22Rv1 (cell line): ENCODE measurements around the gene SLC26A2.

Source experiments
- ZFX ChIP-seq: fragments of 450-650 bp; IDR thresholded peaks from 2 replicates; pipeline ENCODE4 v1.6.1; 2017; ENCODE audit warnings: antibody characterized with exemption, borderline replicate concordance
- TF ChIP-seq, protein P1 (sequence below): fragments of 450-650 bp; IDR thresholded peaks from 2 replicates; pipeline ENCODE4 v1.5.1; 2017; ENCODE audit warnings: mild to moderate bottlenecking

DNA sequence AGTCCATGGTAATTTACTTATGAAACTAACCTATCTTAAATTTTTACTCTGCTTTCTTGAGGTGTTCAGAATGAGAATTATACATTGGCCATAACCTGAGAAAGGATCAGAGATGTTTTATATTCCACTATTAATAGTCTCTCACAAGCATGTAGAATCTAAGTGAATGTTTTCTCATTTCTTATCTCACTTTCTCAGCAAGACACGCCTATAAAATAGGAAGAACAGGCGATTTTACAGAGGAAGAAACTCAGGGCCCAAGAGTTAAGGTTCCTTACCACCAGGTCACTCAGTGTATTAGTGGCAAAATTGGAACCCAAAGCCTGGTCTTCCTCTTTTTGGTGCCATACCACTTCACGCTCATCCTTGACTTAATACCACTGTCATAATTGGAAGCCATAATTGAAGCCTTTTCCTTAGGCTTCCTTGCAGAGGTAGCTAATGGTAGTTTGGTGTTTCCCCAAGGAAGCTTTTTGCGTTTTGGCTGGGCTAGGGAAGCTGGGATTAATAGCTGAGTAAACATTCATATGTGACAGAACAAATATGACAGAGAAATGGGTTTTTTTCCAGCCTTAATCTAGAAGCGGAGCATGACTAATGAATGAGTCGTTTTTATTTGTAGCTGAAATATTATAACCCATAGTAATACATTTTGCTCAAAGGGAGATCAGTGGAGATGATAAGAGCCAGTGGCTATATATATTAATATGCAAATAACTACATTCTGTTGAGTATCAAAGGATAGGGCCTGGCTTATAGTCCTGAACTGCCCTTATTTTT lies 56.9 kb downstream of the SLC26A2 start:
- TF ChIP-seq, protein P1, sequence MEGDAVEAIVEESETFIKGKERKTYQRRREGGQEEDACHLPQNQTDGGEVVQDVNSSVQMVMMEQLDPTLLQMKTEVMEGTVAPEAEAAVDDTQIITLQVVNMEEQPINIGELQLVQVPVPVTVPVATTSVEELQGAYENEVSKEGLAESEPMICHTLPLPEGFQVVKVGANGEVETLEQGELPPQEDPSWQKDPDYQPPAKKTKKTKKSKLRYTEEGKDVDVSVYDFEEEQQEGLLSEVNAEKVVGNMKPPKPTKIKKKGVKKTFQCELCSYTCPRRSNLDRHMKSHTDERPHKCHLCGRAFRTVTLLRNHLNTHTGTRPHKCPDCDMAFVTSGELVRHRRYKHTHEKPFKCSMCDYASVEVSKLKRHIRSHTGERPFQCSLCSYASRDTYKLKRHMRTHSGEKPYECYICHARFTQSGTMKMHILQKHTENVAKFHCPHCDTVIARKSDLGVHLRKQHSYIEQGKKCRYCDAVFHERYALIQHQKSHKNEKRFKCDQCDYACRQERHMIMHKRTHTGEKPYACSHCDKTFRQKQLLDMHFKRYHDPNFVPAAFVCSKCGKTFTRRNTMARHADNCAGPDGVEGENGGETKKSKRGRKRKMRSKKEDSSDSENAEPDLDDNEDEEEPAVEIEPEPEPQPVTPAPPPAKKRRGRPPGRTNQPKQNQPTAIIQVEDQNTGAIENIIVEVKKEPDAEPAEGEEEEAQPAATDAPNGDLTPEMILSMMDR: no peak
- TF ChIP-seq ZFX: no peak
